Common myeloid progenitor, CD34-positive (primary cell): ENCODE measurements around the gene DIPK1B.
A peak's percentile ranks its signal among the peaks of the same experiment; 100 is the strongest.

Source experiments
- CTCF ChIA-PET: fragments of 350-600 bp; sonication (Branson Sonifier 250); formaldehyde crosslinking; loops from one replicate; lab custom pipeline; 2021; ENCODE audit warnings: antibody characterized with exemption; lab: Charles Lee
- POLR2A ChIA-PET: fragments of 350-600 bp; sonication (Branson Sonifier 250); formaldehyde crosslinking; loops from one replicate; lab custom pipeline; 2021; ENCODE audit warnings: antibody characterized with exemption; lab: Charles Lee
- DNase-seq, 3 donors: peaks; one replicate each; pipeline versions ENCODE4 v3.0.0 to v3.0.0-alpha.2; 2013
- H3K27ac ChIP-seq, 2 experiments: 1 replicate in 1 of 2; 2 replicates in 1 of 2; pipeline ENCODE4 v1.7.0; 2013; ENCODE audit warnings: inconsistent platforms in 2 of 2, low read length in 2 of 2, mild to moderate bottlenecking in 2 of 2, low read depth in 1 of 2, moderate library complexity in 1 of 2; ENCODE audit not compliant: severe bottlenecking in 2 of 2, insufficient read depth in 1 of 2, poor library complexity in 1 of 2
- H3K27me3 ChIP-seq, 5 experiments: replicated peaks in 2 of 5; 1 replicate in 3 of 5; 2 replicates in 2 of 5; pipeline versions ENCODE4 v1.6.1 to v1.7.0; 2013; ENCODE audit warnings: low read length in 4 of 5, mild to moderate bottlenecking in 2 of 5, moderate library complexity in 2 of 5, inconsistent platforms in 1 of 5; ENCODE audit not compliant: insufficient read depth in 5 of 5, control insufficient read depth in 4 of 5
- H3K36me3 ChIP-seq, 4 experiments: 1 replicate in 2 of 4; 2 replicates in 2 of 4; pipeline versions ENCODE4 v1.6.1 to v1.7.0; 2013; ENCODE audit warnings: low read length in 3 of 4, control low read depth in 1 of 4, mild to moderate bottlenecking in 1 of 4; ENCODE audit not compliant: control insufficient read depth in 4 of 4, insufficient read depth in 4 of 4
- H3K4me1 ChIP-seq, 4 experiments: 1 replicate in 3 of 4; 2 replicates in 1 of 4; pipeline versions ENCODE4 v1.6.1 to v1.7.1; 2013; ENCODE audit warnings: low read length in 3 of 4, mild to moderate bottlenecking in 3 of 4, control low read depth in 1 of 4, inconsistent platforms in 1 of 4, moderate library complexity in 1 of 4; ENCODE audit not compliant: control insufficient read depth in 4 of 4, insufficient read depth in 4 of 4; ENCODE audit errors: control extremely low read depth in 1 of 4
- H3K4me3 ChIP-seq, 7 experiments: 1 replicate in 4 of 7; 2 replicates in 3 of 7; pipeline versions ENCODE4 v1.5.1 to v1.7.0; 2013; ENCODE audit warnings: mild to moderate bottlenecking in 7 of 7, low read length in 6 of 7, moderate library complexity in 6 of 7, inconsistent platforms in 2 of 7, low read depth in 2 of 7, control low read depth in 1 of 7; ENCODE audit not compliant: insufficient read depth in 4 of 7, control insufficient read depth in 1 of 7; ENCODE audit errors: extremely low read depth in 1 of 7
- H3K9me3 ChIP-seq, 5 experiments: 1 replicate in 4 of 5; 2 replicates in 1 of 5; pipeline versions ENCODE4 v1.6.1 to v1.7.1; 2013; ENCODE audit warnings: low read length in 4 of 5, mild to moderate bottlenecking in 2 of 5, inconsistent platforms in 1 of 5, low read depth in 1 of 5, moderate library complexity in 1 of 5; ENCODE audit not compliant: control insufficient read depth in 4 of 5, insufficient read depth in 2 of 5; ENCODE audit errors: control extremely low read depth in 1 of 5
- WGBS: methylation state at CpG from one replicate; pipeline ENCODE4 v1.1.5; 2013; ENCODE audit not compliant: insufficient coverage; 5-methylcytosine and 5-hydroxymethylcytosine counted together

The DIPK1B gene

DNA sequence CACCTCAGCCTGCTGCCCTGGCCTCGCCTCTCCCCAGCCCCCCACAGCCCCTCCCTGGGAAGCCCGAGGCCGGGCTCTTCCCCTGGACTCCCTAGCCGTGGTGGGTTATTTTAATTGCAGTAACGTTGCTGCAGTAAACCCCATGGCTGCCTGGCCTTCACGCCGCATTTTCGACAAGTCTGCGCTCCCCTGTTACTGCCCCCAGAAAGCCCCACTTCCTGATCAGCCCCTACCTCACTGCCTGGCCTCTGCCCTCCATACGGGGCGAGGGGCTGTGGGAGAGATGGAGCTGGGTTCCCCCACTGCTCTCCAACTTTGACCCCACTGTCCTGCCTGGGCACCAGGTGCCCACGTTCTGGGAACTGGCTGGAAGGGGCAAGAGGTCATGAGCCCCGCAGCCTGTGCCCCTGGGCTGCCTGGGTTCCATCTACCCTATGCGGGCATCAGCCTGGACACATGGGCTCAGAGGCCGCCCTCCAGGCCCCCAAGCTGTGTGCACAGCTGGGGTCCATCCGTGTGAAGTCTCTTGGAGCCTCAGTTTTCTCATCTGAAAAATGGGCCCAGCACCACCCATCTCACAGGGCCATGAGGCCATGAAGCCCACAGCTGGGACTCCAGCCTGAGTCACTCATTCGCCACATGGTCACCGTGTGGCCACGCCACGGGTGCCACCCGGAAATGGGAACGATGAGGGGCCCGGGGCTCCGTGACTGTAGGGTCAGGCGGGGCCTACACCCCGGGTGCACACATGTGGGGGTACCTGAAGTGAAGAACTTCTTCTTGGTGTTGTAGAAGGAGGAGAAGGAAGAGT lies 38.2 kb upstream of the DIPK1B start:
- DNase-seq = peak in 1 of 3 donors; percentile 43
- 75% methylated on average over 19 of the region's 26 CpGs for WGBS
- no peaks in the 10 kb centered on the region for H3K27me3 ChIP-seq
- H3K36me3 ChIP-seq = peaks cover 0 to 74% (median 36%) of the 10 kb centered on the region in 4 experiments
- ChIA-PET POLR2A (interaction anchor here (0.7 to 3.0 kb wide), 6 partner anchors 12 to 30 kb away, joined by 3 to 20 read pairs (median 4); partner anchors contain the start of gene AGPAT2), CTCF (interaction anchor here (0.9 to 7.6 kb wide), 12 partner anchors 8 to 187 kb away, joined by 3 to 56 read pairs (median 10); partner anchors contain the start of gene EGFL7)
- peaks cover 0 to 53% (median 36%) of the 10 kb centered on the region in 4 experiments for H3K4me1 ChIP-seq
- H3K27ac ChIP-seq = no peak overlapping the region
- H3K4me3 ChIP-seq = no peak overlapping the region
- H3K9me3 ChIP-seq = no peaks in the 10 kb centered on the region

GRCh38 chr9:136674786-136675349 lies 37.5 kb upstream of the DIPK1B start:
- WGBS = 74% methylated on average over 6 of the region's 11 CpGs
- POLR2A ChIA-PET = interaction anchor here (1.1 to 1.3 kb wide), 4 partner anchors 12 to 31 kb away, joined by 3 to 6 read pairs (median 3); partner anchors contain the start of gene AGPAT2
- H3K4me1 ChIP-seq = peaks cover 0 to 53% (median 39%) of the 10 kb centered on the region in 4 experiments

GRCh38 chr9:136675477-136676296 lies 36.7 kb upstream of the DIPK1B start:
- no peak for DNase-seq
- no peaks in the 10 kb centered on the region for H3K27me3 ChIP-seq
- WGBS = 96% methylated on average over 5 of the region's 16 CpGs
- H3K27ac ChIP-seq = no peak overlapping the region
- no peak overlapping the region for H3K4me3 ChIP-seq
- POLR2A ChIA-PET = interaction anchor here (1.1 to 1.3 kb wide), 5 partner anchors 13 to 32 kb away, joined by 3 to 6 read pairs (median 3); no protein-coding TSS in a partner anchor
- H3K9me3 ChIP-seq = no peaks in the 10 kb centered on the region
- peaks cover 0 to 64% (median 25%) of the 10 kb centered on the region in 4 experiments for H3K36me3 ChIP-seq
- peaks cover 0 to 48% (median 35%) of the 10 kb centered on the region in 4 experiments for H3K4me1 ChIP-seq
- CTCF ChIA-PET = interaction anchor here (1.0 to 7.6 kb wide), 7 partner anchors 9 to 191 kb away, joined by 3 to 56 read pairs (median 4); partner anchors contain the start of genes AGPAT2 and EGFL7

More at GRCh38 chr9:136674786-136675349, 37.5 kb upstream of the DIPK1B start:
- no peak overlapping the region for H3K27ac ChIP-seq
- H3K9me3 ChIP-seq = no peaks in the 10 kb centered on the region
- CTCF ChIA-PET = interaction anchor here (1.1 to 7.6 kb wide), 8 partner anchors 7 to 190 kb away, joined by 3 to 56 read pairs (median 14); partner anchors contain the start of gene EGFL7
- peaks cover 0 to 72% (median 32%) of the 10 kb centered on the region in 4 experiments for H3K36me3 ChIP-seq
- DNase-seq = no peak
- H3K4me3 ChIP-seq = no peak overlapping the region
- H3K27me3 ChIP-seq = no peaks in the 10 kb centered on the region

- WGBS = 100% methylated on average over 12 of the region's 13 CpGs
- Histone ChIP-seq H3K27me3 (no peaks in the 10 kb centered on the region), H3K4me3 (no peak overlapping the region), H3K4me1 (peaks cover 0 to 47% (median 36%) of the 10 kb centered on the region in 4 experiments), H3K27ac (no peak overlapping the region), H3K9me3 (no peaks in the 10 kb centered on the region), H3K36me3 (peaks cover 0 to 58% (median 25%) of the 10 kb centered on the region in 4 experiments)
- POLR2A ChIA-PET = interaction anchor here (1.1 to 1.3 kb wide), 4 partner anchors 12 to 32 kb away, joined by 3 to 6 read pairs (median 4); no protein-coding TSS in a partner anchor
- no peak for DNase-seq
- CTCF ChIA-PET = interaction anchor here (1.0 to 7.6 kb wide), 7 partner anchors 10 to 191 kb away, joined by 3 to 56 read pairs (median 4); partner anchors contain the start of genes AGPAT2 and EGFL7
Observed at GRCh38 chr9:136676297-136676794, 36.0 kb upstream of the DIPK1B start.

GRCh38 chr9:136676920-136677686 lies 35.3 kb upstream of the DIPK1B start:
- WGBS = 98% methylated on average over 36 of the region's 46 CpGs
- Histone ChIP-seq H3K27ac (no peak overlapping the region), H3K27me3 (no peaks in the 10 kb centered on the region), H3K4me3 (no peak overlapping the region), H3K9me3 (no peaks in the 10 kb centered on the region), H3K36me3 (peaks cover 0 to 52% (median 22%) of the 10 kb centered on the region in 4 experiments), H3K4me1 (peaks cover 0 to 51% (median 36%) of the 10 kb centered on the region in 4 experiments)
- ChIA-PET POLR2A (interaction anchor here (1.3 kb wide), 1 partner anchor 21 kb away, joined by 4 read pairs; no protein-coding TSS in a partner anchor), CTCF (interaction anchor here (1.4 to 7.6 kb wide), 5 partner anchors 10 to 42 kb away, joined by 3 to 56 read pairs (median 5); partner anchors contain the start of genes AGPAT2 and EGFL7)
- no peak for DNase-seq
